H9 (cell line): ENCODE measurements around the gene DEPDC1B. TPM values are rescaled to one million over a fixed set of nuclear protein-coding genes. Genes with fewer than 3 reads are reported as not detected.

Experiments used
- DNase-seq: peaks from one replicate; pipeline ENCODE4 v3.0.0-alpha.2; 2017
- H2AFZ ChIP-seq: one replicate; pipeline ENCODE4 v1.6.1; 2013; ENCODE audit warnings: mild to moderate bottlenecking, low read length, control low read depth, moderate library complexity
- H2AK5ac ChIP-seq: 2 replicates; pipeline ENCODE4 v1.6.1; 2013; ENCODE audit warnings: low read length, control low read depth, mixed read lengths; ENCODE audit not compliant: insufficient read length
- H2BK120ac ChIP-seq: one replicate; pipeline ENCODE4 v1.6.1; 2013; ENCODE audit warnings: low read depth, mild to moderate bottlenecking, low read length, control low read depth, inconsistent platforms; ENCODE audit not compliant: poor library complexity, severe bottlenecking
- H2BK12ac ChIP-seq: 2 replicates; pipeline ENCODE4 v1.6.1; 2013; ENCODE audit warnings: low read length, control low read depth, mixed read lengths, low read depth; ENCODE audit not compliant: insufficient read length
- H2BK15ac ChIP-seq: 2 replicates; pipeline ENCODE4 v1.6.1; 2013; ENCODE audit warnings: low read depth, low read length, control low read depth
- H2BK20ac ChIP-seq: one replicate; pipeline ENCODE4 v1.6.1; 2013; ENCODE audit warnings: low read depth, mild to moderate bottlenecking, low read length, control low read depth, inconsistent platforms; ENCODE audit not compliant: poor library complexity, severe bottlenecking
- H2BK5ac ChIP-seq: 2 replicates; pipeline ENCODE4 v1.6.1; 2013; ENCODE audit warnings: low read length, control low read depth, mixed read lengths; ENCODE audit not compliant: insufficient read length
- H3K14ac ChIP-seq: 2 replicates; pipeline ENCODE4 v1.6.1; 2013; ENCODE audit warnings: low read length, control low read depth; ENCODE audit not compliant: insufficient read depth
- H3K18ac ChIP-seq: 2 replicates; pipeline ENCODE4 v1.6.1; 2013; ENCODE audit warnings: low read depth, mild to moderate bottlenecking, mixed read lengths, low read length, control low read depth; ENCODE audit not compliant: insufficient read length
- H3K23ac ChIP-seq: 2 replicates; pipeline ENCODE4 v1.6.1; 2013; ENCODE audit warnings: low read length, control low read depth, mixed read lengths, low read depth; ENCODE audit not compliant: insufficient read length
- H3K23me2 ChIP-seq: 2 replicates; pipeline ENCODE4 v1.6.1; 2013; ENCODE audit warnings: low read depth, mild to moderate bottlenecking, mixed read lengths, low read length, control low read depth; ENCODE audit not compliant: insufficient read length, poor library complexity, severe bottlenecking
- H3K27ac ChIP-seq: 2 replicates; pipeline ENCODE4 v1.5.1; 2013; ENCODE audit warnings: low read length, control low read depth, mixed read lengths, low read depth; ENCODE audit not compliant: insufficient read length
- H3K27me3 ChIP-seq: 2 replicates; pipeline ENCODE4 v1.6.1; 2013; ENCODE audit warnings: low read length, control low read depth, inconsistent platforms; ENCODE audit not compliant: insufficient read depth
- H3K4ac ChIP-seq: 2 replicates; pipeline ENCODE4 v1.6.1; 2013; ENCODE audit warnings: low read depth, mild to moderate bottlenecking, control low read depth, inconsistent platforms, low read length, moderate library complexity
- H3K4me1 ChIP-seq: 2 replicates; pipeline ENCODE4 v1.6.1; 2013; ENCODE audit warnings: low read length, control low read depth, inconsistent platforms; ENCODE audit not compliant: insufficient read depth
- H3K4me2 ChIP-seq: 2 replicates; pipeline ENCODE4 v1.6.1; 2013; ENCODE audit warnings: low read length, control low read depth, mixed read lengths; ENCODE audit not compliant: insufficient read length, insufficient read depth
- H3K56ac ChIP-seq: 2 replicates; pipeline ENCODE4 v1.6.1; 2013; ENCODE audit warnings: low read depth, mild to moderate bottlenecking, mixed read lengths, low read length, control low read depth; ENCODE audit not compliant: insufficient read length
- H3K79me1 ChIP-seq: 2 replicates; pipeline ENCODE4 v1.6.1; 2013; ENCODE audit warnings: low read depth, mild to moderate bottlenecking, moderate library complexity, low read length, control low read depth, inconsistent platforms; ENCODE audit not compliant: insufficient read depth, poor library complexity, severe bottlenecking
- H3K79me2 ChIP-seq: 2 replicates; pipeline ENCODE4 v1.6.1; 2013; ENCODE audit warnings: low read length, control low read depth, inconsistent platforms; ENCODE audit not compliant: insufficient read depth
- H3K9ac ChIP-seq: 2 replicates; pipeline ENCODE4 v1.6.1; 2013; ENCODE audit warnings: low read length, control low read depth, mixed read lengths; ENCODE audit not compliant: insufficient read length; ENCODE audit errors: extremely low read depth
- H3K9me3 ChIP-seq: one replicate; pipeline ENCODE4 v1.6.1; 2013; ENCODE audit warnings: low read depth, low read length, inconsistent platforms; ENCODE audit not compliant: control insufficient read depth
- H3T11ph ChIP-seq: one replicate; pipeline ENCODE4 v1.6.1; 2013; ENCODE audit warnings: mild to moderate bottlenecking, low read length, control low read depth, inconsistent platforms
- H4K20me1 ChIP-seq: one replicate; pipeline ENCODE4 v1.6.1; 2013; ENCODE audit not compliant: control insufficient read depth, insufficient read length, insufficient read depth
- H4K5ac ChIP-seq: 2 replicates; pipeline ENCODE4 v1.6.1; 2013; ENCODE audit warnings: low read depth, mild to moderate bottlenecking, mixed read lengths, low read length, control low read depth; ENCODE audit not compliant: insufficient read length
- H4K8ac ChIP-seq: replicated peaks from 2 replicates; pipeline ENCODE4 v1.6.1; 2013; ENCODE audit warnings: low read length, control low read depth, mixed read lengths, low read depth; ENCODE audit not compliant: insufficient read length
- H4K91ac ChIP-seq: 2 replicates; pipeline ENCODE4 v1.6.1; 2013; ENCODE audit warnings: low read depth, mild to moderate bottlenecking, moderate library complexity, mixed read lengths, low read length, control low read depth; ENCODE audit not compliant: insufficient read length
- H3K27ac Mint-ChIP-seq, 3 experiments: 2 replicates in 2 of 3; 3 replicates in 1 of 3; pipeline ENCODE4 v1.8.0; 2020 to 2021; ENCODE audit warnings: mixed read lengths in 3 of 3, mild to moderate bottlenecking in 1 of 3, moderate library complexity in 1 of 3
- H3K27me3 Mint-ChIP-seq: 2 replicates; pipeline ENCODE4 v1.8.0; 2021; ENCODE audit warnings: low read depth, mild to moderate bottlenecking, moderate library complexity, mixed read lengths
- H3K36me3 Mint-ChIP-seq, 3 experiments: 2 replicates in 2 of 3; 3 replicates in 1 of 3; pipeline ENCODE4 v1.8.0; 2020 to 2021; ENCODE audit warnings: low read depth in 3 of 3, mixed read lengths in 3 of 3; ENCODE audit not compliant: insufficient read depth in 1 of 3
- H3K4me1 Mint-ChIP-seq, 2 experiments: 2 replicates each; pipeline ENCODE4 v1.8.0; 2020; ENCODE audit warnings: mixed read lengths in 2 of 2
- H3K4me3 Mint-ChIP-seq, 2 experiments: 2 replicates in 1 of 2; 3 replicates in 1 of 2; pipeline ENCODE4 v1.8.0; 2020 to 2021; ENCODE audit warnings: mild to moderate bottlenecking in 2 of 2, mixed read lengths in 2 of 2, moderate library complexity in 1 of 2
- H3K9me3 Mint-ChIP-seq, 2 experiments: 2 replicates in 1 of 2; 3 replicates in 1 of 2; pipeline ENCODE4 v1.8.0; 2020; ENCODE audit warnings: mild to moderate bottlenecking in 2 of 2, mixed read lengths in 2 of 2, moderate library complexity in 1 of 2
- CTCF ChIP-seq: fragments of 200-600 bp; sonication (generic); conservative IDR thresholded peaks from 3 replicates; pipeline ENCODE4 v1.8.0; 2021; ENCODE audit warnings: antibody characterized with exemption, mild to moderate bottlenecking
- WGBS: extraction: QIAGEN DNeasy Blood & Tissue Kit; methylation state at CpG from one replicate; pipeline ENCODE4 v1.1.7; 2013; ENCODE audit warnings: missing lambda C conversion rate, low lambda C conversion rate, mixed read lengths; ENCODE audit not compliant: insufficient read length; ENCODE audit errors: extremely low coverage; 5-methylcytosine and 5-hydroxymethylcytosine counted together
- total RNA-seq: library from RNA; stranded (reverse); gene quantifications from 2 replicates; pipeline ENCODE4 v1.2.1, GENCODE V29; 2021

The DEPDC1B gene
- total RNA-seq, 1 experiment from 2014 or later = 49.0 TPM

GRCh38 chr5:60673334-60673733, 26.6 kb downstream of the DEPDC1B start:
- Histone ChIP-seq H4K91ac (no peak overlapping the region), H4K20me1 (no peaks in the 10 kb centered on the region), H2BK15ac (no peak overlapping the region), H3K56ac (no peak overlapping the region), H3K4ac (no peak overlapping the region), H3K18ac (no peak overlapping the region), H2BK120ac (no peak overlapping the region), H3K4me1 (no peaks in the 10 kb centered on the region), H3K14ac (no peak overlapping the region), H3K27me3 (no peaks in the 10 kb centered on the region), H3K4me2 (no peak overlapping the region), H3K79me2 (peaks cover 12% of the 10 kb centered on the region; the same call in 1 of the 2 replicates), H4K5ac (no peak overlapping the region), H3K79me1 (peaks cover 11% of the 10 kb centered on the region), H4K8ac (no peak overlapping the region), H2BK12ac (no peak overlapping the region), H3K9ac (no peak overlapping the region), H2BK20ac (no peak overlapping the region), H3K23me2 (no peaks in the 10 kb centered on the region), H2AK5ac (no peak overlapping the region), H2AFZ (no peak overlapping the region), H3T11ph (no peak overlapping the region), H2BK5ac (no peak overlapping the region), H3K27ac (no peak overlapping the region), H3K23ac (no peak overlapping the region), H3K9me3 (no peaks in the 10 kb centered on the region)
- no peak for DNase-seq
- TF ChIP-seq CTCF = no peak
- no CpG with 5 or more reads among the region's 2 CpGs for WGBS
- peaks cover 11 to 12% of the 10 kb centered on the region in 2 experiments for H3K4me1 Mint-ChIP-seq
- H3K9me3 Mint-ChIP-seq = no peaks in the 10 kb centered on the region
- H3K36me3 Mint-ChIP-seq = peaks cover 0 to 7% (median 0%) of the 10 kb centered on the region in 3 experiments; a peak in 2 of 7 replicates
- H3K27me3 Mint-ChIP-seq = no peaks in the 10 kb centered on the region
- peak overlapping the region in 2 of 3 experiments; percentile 4 to 54; a peak in 3 of 7 replicates for H3K27ac Mint-ChIP-seq
- no peak overlapping the region for H3K4me3 Mint-ChIP-seq
